ENCODE data around the gene CAPN1.

CAPN1 gene

DNA sequence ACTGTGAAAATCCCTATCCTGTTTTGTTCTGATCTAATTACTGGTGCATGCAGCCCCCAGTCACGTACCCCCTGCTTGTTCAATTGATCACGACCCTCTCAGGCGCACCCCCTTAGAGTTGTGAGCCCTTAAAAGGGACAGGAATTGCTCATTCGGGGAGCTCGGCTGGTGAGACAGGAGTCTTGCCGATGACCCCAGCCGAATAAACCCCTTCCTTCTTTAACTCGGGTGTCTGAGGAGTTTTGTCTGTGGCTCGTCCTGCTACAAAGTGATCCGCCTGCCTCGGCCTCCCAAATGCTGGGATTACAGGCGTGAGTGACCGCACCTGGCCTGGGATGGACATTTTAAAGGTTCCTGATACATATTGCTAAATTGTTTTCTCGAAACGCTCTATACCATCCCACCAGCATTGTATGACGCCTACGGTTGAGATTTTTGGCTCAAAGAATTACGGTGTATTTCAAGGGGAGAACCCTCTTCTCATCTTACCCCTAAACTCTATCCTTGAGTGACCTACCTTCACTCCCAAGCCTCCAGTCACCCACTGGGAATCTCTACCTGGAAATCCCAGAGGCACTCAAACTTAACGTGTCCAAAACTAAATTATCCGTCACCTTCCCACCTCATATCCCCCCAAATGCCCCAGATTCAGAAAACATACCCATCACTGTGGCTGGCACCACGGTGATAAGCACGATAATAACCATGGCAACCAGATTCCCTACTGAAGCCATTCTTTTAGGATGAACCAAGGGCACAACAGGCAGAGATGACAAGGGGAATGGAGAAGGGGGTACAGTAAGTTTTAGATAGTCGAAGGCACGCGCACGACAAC, 79.2 kb downstream of the CAPN1 start:
- DNase-seq (ENCODE audit: low read depth in 2 of 2): no peak
